HepG2 (cell line): ENCODE measurements around the gene SYNDIG1. TPM values are rescaled to one million over a fixed set of nuclear protein-coding genes. Genes with fewer than 3 reads are reported as not detected.

Source experiments
- ATAC-seq: fragments of 200-7000 bp; cut with Tn5 transposase; 3 replicates; pipeline ENCODE4 v1.9.1; 2020; ENCODE audit warnings: mild to moderate bottlenecking, moderate library complexity
- BruUV-seq: library from RNA; stranded (reverse); fragments of 400-500 nt; replicated peaks from 2 replicates; lab custom pipeline; 2021; lab: Mats Ljungman, UMichigan
- CTCF ChIA-PET: fragments of 300-600 bp; formaldehyde crosslinking; extraction: SDS; loops from one replicate; lab custom pipeline; 2021; ENCODE audit warnings: low total read pairs, inconsistent platforms, low intra/inter-chr PET ratio; lab: Yijun Ruan, JAX
- POLR2A ChIA-PET: fragments of 350-600 bp; sonication (Branson Sonifier 250); formaldehyde crosslinking; loops from one replicate; lab custom pipeline; 2020; ENCODE audit warnings: antibody characterized with exemption, inconsistent platforms; lab: Yijun Ruan, JAX
- DNase-seq: peaks from one replicate; pipeline ENCODE4 v3.0.0-alpha.2; 2015; ENCODE audit warnings: low spot score
- FAIRE-seq: peaks from 3 replicates; lab custom pipeline; 2011; peaks lifted over from hg19 to GRCh38; lab: Jason Lieb, UNC
- H2AFZ ChIP-seq: one replicate; pipeline ENCODE4 v1.6.1; 2011; ENCODE audit warnings: low read length, inconsistent platforms
- H3K27ac ChIP-seq: fragments of 300-600 bp; 3 replicates; pipeline ENCODE4 v1.8.0; 2011; ENCODE audit warnings: mixed run types, mild to moderate bottlenecking, mixed read lengths, low read length, inconsistent platforms; ENCODE audit not compliant: insufficient read depth; ENCODE audit errors: extremely low read length
- H3K27me3 ChIP-seq, 2 experiments: fragments of 200-600 bp in 1 of 2; 2 replicates in 1 of 2; 3 replicates in 1 of 2; pipeline versions ENCODE4 v1.6.0 to v1.8.0; 2011; ENCODE audit warnings: low read length in 2 of 2, mild to moderate bottlenecking in 2 of 2, moderate library complexity in 2 of 2, inconsistent platforms in 1 of 2; ENCODE audit not compliant: insufficient read depth in 2 of 2, control insufficient read depth in 1 of 2
- H3K36me3 ChIP-seq, 2 experiments: fragments of 200-600 bp in 1 of 2; replicated peaks in 1 of 2; 2 replicates in 1 of 2; 3 replicates in 1 of 2; pipeline versions ENCODE4 v1.5.1 to v1.8.0; 2011; ENCODE audit warnings: low read length in 2 of 2, inconsistent platforms in 1 of 2; ENCODE audit not compliant: insufficient read depth in 2 of 2, control insufficient read depth in 1 of 2
- H3K4me1 ChIP-seq: 2 replicates; pipeline ENCODE4 v1.5.1; 2012; ENCODE audit warnings: low read length, inconsistent platforms; ENCODE audit not compliant: insufficient read depth
- H3K4me2 ChIP-seq: 2 replicates; pipeline ENCODE4 v1.6.0; 2011; ENCODE audit warnings: low read depth, low read length, inconsistent platforms
- H3K4me3 ChIP-seq, 3 experiments: fragments of 200-600 bp in 1 of 3; sonication (generic), shearing (Covaris generic) in 1 of 3; replicated peaks in 1 of 3; 2 replicates each; pipeline ENCODE4 v1.5.1; 2011 to 2016; ENCODE audit warnings: low read length in 3 of 3, inconsistent platforms in 2 of 3, low read depth in 2 of 3, mild to moderate bottlenecking in 2 of 3, control low read depth in 1 of 3, mixed read lengths in 1 of 3; ENCODE audit not compliant: insufficient read depth in 1 of 3
- H3K79me2 ChIP-seq: one replicate; pipeline ENCODE4 v1.6.1; 2011; ENCODE audit warnings: low read length, inconsistent platforms; ENCODE audit not compliant: insufficient read depth
- H3K9ac ChIP-seq: 2 replicates; pipeline ENCODE4 v1.6.0; 2011; ENCODE audit warnings: mild to moderate bottlenecking, low read depth, low read length, inconsistent platforms; ENCODE audit not compliant: insufficient read depth
- H3K9me3 ChIP-seq: 2 replicates; pipeline ENCODE4 v1.5.1; 2012; ENCODE audit warnings: mild to moderate bottlenecking, low read length
- H4K20me1 ChIP-seq: 2 replicates; pipeline ENCODE4 v1.6.0; 2011; ENCODE audit warnings: inconsistent platforms, mild to moderate bottlenecking, low read length, moderate library complexity; ENCODE audit not compliant: insufficient read depth
- AKNA ChIP-seq: sonication (generic); formaldehyde crosslinking; IDR thresholded peaks from 2 replicates; pipeline ENCODE4 v1.4.0; 2020; ENCODE audit warnings: missing genetic modification reagents, borderline replicate concordance
- FOXA3 ChIP-seq: IDR thresholded peaks from 2 replicates; pipeline ENCODE4 v1.6.1; 2016; ENCODE audit warnings: missing genetic modification reagents, missing compliant biosample characterization
- HNRNPK ChIP-seq: fragments of 200-400 bp; formaldehyde crosslinking; IDR thresholded peaks from 2 replicates; pipeline ENCODE4 v1.6.1; 2018; ENCODE audit warnings: low read length, low read depth, moderate library complexity, mild to moderate bottlenecking; ENCODE audit not compliant: poor library complexity, severe bottlenecking
- HOXD1 ChIP-seq: sonication (generic); formaldehyde crosslinking; IDR thresholded peaks from 2 replicates; pipeline ENCODE4 v1.5.0; 2020; ENCODE audit warnings: missing genetic modification reagents
- PBX2 ChIP-seq: IDR thresholded peaks from 2 replicates; pipeline ENCODE4 v1.6.1; 2016; ENCODE audit warnings: control low read depth
- RARG ChIP-seq: sonication (generic); formaldehyde crosslinking; IDR thresholded peaks from 2 replicates; pipeline ENCODE4 v1.4.0; 2020; ENCODE audit warnings: low read depth, mild to moderate bottlenecking, missing genetic modification reagents
- ZNF143 ChIP-seq: sonication (generic); formaldehyde crosslinking; IDR thresholded peaks from 2 replicates; pipeline ENCODE4 v1.4.0; 2020; ENCODE audit warnings: missing genetic modification reagents
- ZNF333 ChIP-seq: sonication (generic); formaldehyde crosslinking; IDR thresholded peaks from 2 replicates; pipeline ENCODE4 v1.4.0; 2020; ENCODE audit warnings: mild to moderate bottlenecking, missing genetic modification reagents, borderline replicate concordance
- WGBS: methylation state at CpG from one replicate; pipeline ENCODE4 v1.1.6; 2017; ENCODE audit warnings: low lambda C conversion rate; 5-methylcytosine and 5-hydroxymethylcytosine counted together
- in situ Hi-C: cut with HindIII; loops from 2 replicates; pipeline ENCODE4 v1.10.0; 2017; ENCODE audit warnings: low pct_unique_long_range_greater_than_20kb; ENCODE audit not compliant: extremely low pct_ligation_motif_present
- intact Hi-C: fragments of 100-400 bp; cut with micrococcal nuclease; formaldehyde crosslinking; loops from one replicate; pipeline ENCODE4 v1.10.0; 2022; ENCODE audit not compliant: unreplicated experiment
- polyA plus RNA-seq, 8 experiments: library from polyadenylated mRNA; depleted of rRNA in 3 of 8; stranded (reverse) in 7 of 8; unstranded in 1 of 8; fragments of >200 nt; fragmentation: Illumina TruSeq in 4 of 8; extraction: Trizol in 4 of 8; gene quantifications; 2 replicates each; pipeline versions ENCODE4 v1.2.1 to v1.2.3, GENCODE V29; 2011 to 2016; ENCODE audit warnings: low read depth in 4 of 8, missing spikeins in 1 of 8, mixed read lengths in 1 of 8; ENCODE audit not compliant: insufficient read depth in 1 of 8
- total RNA-seq, 5 experiments: library from RNA; depleted of rRNA; stranded (reverse); fragments of >200 nt; fragmentation: Illumina TruSeq; extraction: Trizol; gene quantifications; 2 replicates each; pipeline ENCODE4 v1.2.3, GENCODE V29; 2016; ENCODE audit warnings: low read depth in 1 of 5

The SYNDIG1 gene
- total and polyA plus RNA-seq, 2 of the 13 experiments (the other 11 are each of a cell fraction or from before 2014, with no cell fraction given): not detected

DNA sequence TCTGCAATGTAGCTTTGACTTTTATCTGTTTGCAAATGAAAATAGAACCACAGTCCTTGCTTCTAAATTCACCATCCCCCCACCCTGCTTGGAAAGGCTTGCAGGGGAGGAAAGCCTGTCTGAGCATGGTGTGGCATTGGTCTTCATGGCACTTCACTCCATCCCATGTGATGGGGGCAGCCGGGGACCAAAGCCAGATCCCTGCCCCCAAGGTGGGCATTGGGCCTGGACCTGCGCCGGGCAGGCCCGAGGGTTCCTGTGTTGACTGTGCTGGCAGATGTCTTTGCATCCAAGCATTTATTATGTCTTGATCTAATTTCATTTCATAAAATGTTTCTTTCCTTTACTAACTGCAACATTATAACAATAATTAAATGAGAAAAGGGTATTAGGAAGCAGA lies 120.0 kb downstream of the SYNDIG1 start:
- CTCF ChIA-PET: no interaction called here
- H3K9me3 ChIP-seq: no peaks in the 10 kb centered on the region
- intact Hi-C loops (no loop called here), in situ Hi-C loops (no loop called here)
- no peak overlapping the region for H3K4me2 ChIP-seq
- H3K27ac ChIP-seq: no peak overlapping the region
- no peaks in the 10 kb centered on the region; the same call in 1 of the 2 replicates for H4K20me1 ChIP-seq
- DNase-seq (no peak), FAIRE-seq (no peak)
- H3K27me3 ChIP-seq: peaks cover 6 to 39% of the 10 kb centered on the region in 2 experiments; a peak in 3 of 5 replicates
- H3K79me2 ChIP-seq: no peaks in the 10 kb centered on the region
- H2AFZ ChIP-seq: no peak overlapping the region
- WGBS: 35% methylated on average over 4 of the region's 4 CpGs
- no peaks in the 10 kb centered on the region for H3K4me1 ChIP-seq
- BruUV-seq: no TSS peak
- H3K9ac ChIP-seq: no peak overlapping the region
- no peaks in the 10 kb centered on the region for H3K36me3 ChIP-seq
- TF ChIP-seq PBX2: no peak
- TF ChIP-seq HOXD1 (CRISPR knock-in tag): no peak
- no peak for TF ChIP-seq RARG (CRISPR knock-in tag)
- no peak for TF ChIP-seq ZNF143 (CRISPR knock-in tag)
- no peak for TF ChIP-seq FOXA3 (CRISPR knock-in tag)
- no peak for TF ChIP-seq AKNA (CRISPR knock-in tag)
- TF ChIP-seq HNRNPK: no peak
- TF ChIP-seq ZNF333 (CRISPR knock-in tag): no peak
- TF ChIP-seq, all 625 proteins: peak for 0
- H3K4me3 ChIP-seq: no peak overlapping the region
- no peak for ATAC-seq
- POLR2A ChIA-PET: no interaction called here
